ENCODE results near the gene TMTC2. TPM values are rescaled to one million over a fixed set of nuclear protein-coding genes. Genes with fewer than 3 reads are reported as not detected.

TMTC2 gene
- total and polyA plus RNA-seq, 2 donors (not counting 3 experiments of a cell fraction or from before 2014, with no cell fraction given), result 4.1 to 7.8 TPM

DNA sequence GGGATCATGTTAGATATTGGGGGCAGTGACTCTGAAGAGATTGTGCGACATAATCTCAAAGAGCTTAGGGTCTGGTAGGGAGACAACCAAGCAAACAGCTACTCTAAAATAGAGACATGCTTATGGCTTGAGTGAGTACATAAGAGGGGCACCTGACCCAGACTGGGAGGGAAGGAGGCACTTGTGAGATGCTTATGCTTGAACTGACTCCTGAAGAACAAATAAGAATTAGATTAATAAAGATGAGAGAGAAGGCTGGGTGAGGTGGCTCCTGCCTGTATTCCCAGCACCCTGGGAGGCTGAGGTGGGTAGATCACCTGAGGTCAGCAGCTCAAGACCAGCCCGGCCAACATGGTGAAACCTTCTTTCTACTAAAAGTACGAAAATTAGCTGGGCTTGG, 19.1 kb downstream of the TMTC2 start:
- CTCF ChIA-PET, result no interaction called here
- Histone ChIP-seq H2AFZ (ENCODE audit: low read depth, low read length) (no peak overlapping the region), H3K79me2 (ENCODE audit: control insufficient read depth, insufficient read depth, low read length) (no peaks in the 10 kb centered on the region), H3K9ac (replicated peaks; ENCODE audit: extremely low read depth, insufficient read depth, low read length) (no peak overlapping the region), H3K36me3 (ENCODE audit: control insufficient read depth in 2 of 2, extremely low read depth in 1 of 2, insufficient read depth in 2 of 2, low read length in 2 of 2) (no peaks in the 10 kb centered on the region), H3K9me3 (replicated peaks; ENCODE audit: control insufficient read depth, insufficient read depth, low read length) (no peaks in the 10 kb centered on the region), H3K9me1 (replicated peaks; ENCODE audit: control insufficient read depth, extremely low read depth, insufficient read depth, low read length) (no peaks in the 10 kb centered on the region), H3K27me3 (ENCODE audit: control insufficient read depth in 2 of 2, insufficient read depth in 2 of 2, low read length in 2 of 2) (no peaks in the 10 kb centered on the region), H3K4me3 (replicated peaks in 1 of 3; ENCODE audit: insufficient read depth in 1 of 3, low read depth in 1 of 3, low read length in 3 of 3) (no peak overlapping the region), H4K20me1 (replicated peaks; ENCODE audit: control insufficient read depth, extremely low read depth, insufficient read depth, low read length) (no peaks in the 10 kb centered on the region), H3K4me2 (ENCODE audit: insufficient read depth, low read length) (no peak overlapping the region), H3K27ac (ENCODE audit: insufficient read depth, low read depth, low read length) (no peak overlapping the region), H3K4me1 (ENCODE audit: control insufficient read depth, extremely low read depth, insufficient read depth, low read length) (no peaks in the 10 kb centered on the region)
- no peak for DNase-seq (ENCODE audit: low read depth, low spot score)
- intact Hi-C loops (cut with micrococcal nuclease) (no loop called here), dilution Hi-C loops (cut with MboI; ENCODE audit: extremely low pct_ligation_motif_present, low sequenced_read_pairs) (no loop called here)
- no TSS peak for BruUV-seq (replicated peaks)
- no peak for FAIRE-seq
- TF ChIP-seq POLR2A (IDR thresholded peaks at IDR 0.05; ENCODE audit: low read depth, low read length), result no peak
- no peak for TF ChIP-seq GATA2 (IDR thresholded peaks at IDR 0.05; ENCODE audit: insufficient read depth, insufficient read length, low read depth, low read length)
- TF ChIP-seq MYC (IDR thresholded peaks at IDR 0.05; ENCODE audit: low read depth, low read length), result no peak
- TF ChIP-seq POLR2AphosphoS5 (IDR thresholded peaks at IDR 0.05; ENCODE audit: insufficient read depth, low read depth, low read length), result no peak
- TF ChIP-seq, protein P1, sequence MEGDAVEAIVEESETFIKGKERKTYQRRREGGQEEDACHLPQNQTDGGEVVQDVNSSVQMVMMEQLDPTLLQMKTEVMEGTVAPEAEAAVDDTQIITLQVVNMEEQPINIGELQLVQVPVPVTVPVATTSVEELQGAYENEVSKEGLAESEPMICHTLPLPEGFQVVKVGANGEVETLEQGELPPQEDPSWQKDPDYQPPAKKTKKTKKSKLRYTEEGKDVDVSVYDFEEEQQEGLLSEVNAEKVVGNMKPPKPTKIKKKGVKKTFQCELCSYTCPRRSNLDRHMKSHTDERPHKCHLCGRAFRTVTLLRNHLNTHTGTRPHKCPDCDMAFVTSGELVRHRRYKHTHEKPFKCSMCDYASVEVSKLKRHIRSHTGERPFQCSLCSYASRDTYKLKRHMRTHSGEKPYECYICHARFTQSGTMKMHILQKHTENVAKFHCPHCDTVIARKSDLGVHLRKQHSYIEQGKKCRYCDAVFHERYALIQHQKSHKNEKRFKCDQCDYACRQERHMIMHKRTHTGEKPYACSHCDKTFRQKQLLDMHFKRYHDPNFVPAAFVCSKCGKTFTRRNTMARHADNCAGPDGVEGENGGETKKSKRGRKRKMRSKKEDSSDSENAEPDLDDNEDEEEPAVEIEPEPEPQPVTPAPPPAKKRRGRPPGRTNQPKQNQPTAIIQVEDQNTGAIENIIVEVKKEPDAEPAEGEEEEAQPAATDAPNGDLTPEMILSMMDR (IDR thresholded peaks at IDR 0.05; ENCODE audit: extremely low read depth in 1 of 2, insufficient read depth in 1 of 2, low read depth in 1 of 2, low read length in 2 of 2), result no peak
- TF ChIP-seq FOS (IDR thresholded peaks at IDR 0.05; ENCODE audit: borderline replicate concordance, insufficient read depth, low read length), result no peak
- no peak for TF ChIP-seq JUN (IDR thresholded peaks at IDR 0.05; ENCODE audit: borderline replicate concordance, insufficient read depth, insufficient read length, low read depth)
- TF ChIP-seq, protein P2, sequence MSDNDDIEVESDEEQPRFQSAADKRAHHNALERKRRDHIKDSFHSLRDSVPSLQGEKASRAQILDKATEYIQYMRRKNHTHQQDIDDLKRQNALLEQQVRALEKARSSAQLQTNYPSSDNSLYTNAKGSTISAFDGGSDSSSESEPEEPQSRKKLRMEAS (IDR thresholded peaks at IDR 0.05; ENCODE audit: insufficient read depth, insufficient read length), result no peak
- TF ChIP-seq EZH2 (IDR thresholded peaks at IDR 0.05; ENCODE audit: borderline replicate concordance, low read depth, low read length, severe bottlenecking), result no peak
- POLR2A ChIA-PET, result no interaction called here
